GM19240 (cell line): Measurements from ENCODE around the gene PDK2.
A peak's percentile ranks its signal among the peaks of the same experiment; 100 is the strongest.

Experiments
- DNase-seq: peaks from one replicate; pipeline ENCODE4 v3.0.0; 2011; ENCODE audit warnings: low spot score; ENCODE audit not compliant: insufficient read length

PDK2 gene

GRCh38 chr17:50117202-50118051, 22.3 kb downstream of the PDK2 start:
- DNase-seq: peak; percentile 57

- no peak for DNase-seq
Observed at GRCh38 chr17:50118076-50118827, 23.1 kb downstream of the PDK2 start.

GRCh38 chr17:50118828-50119218, 23.7 kb downstream of the PDK2 start:
- no peak for DNase-seq

DNA sequence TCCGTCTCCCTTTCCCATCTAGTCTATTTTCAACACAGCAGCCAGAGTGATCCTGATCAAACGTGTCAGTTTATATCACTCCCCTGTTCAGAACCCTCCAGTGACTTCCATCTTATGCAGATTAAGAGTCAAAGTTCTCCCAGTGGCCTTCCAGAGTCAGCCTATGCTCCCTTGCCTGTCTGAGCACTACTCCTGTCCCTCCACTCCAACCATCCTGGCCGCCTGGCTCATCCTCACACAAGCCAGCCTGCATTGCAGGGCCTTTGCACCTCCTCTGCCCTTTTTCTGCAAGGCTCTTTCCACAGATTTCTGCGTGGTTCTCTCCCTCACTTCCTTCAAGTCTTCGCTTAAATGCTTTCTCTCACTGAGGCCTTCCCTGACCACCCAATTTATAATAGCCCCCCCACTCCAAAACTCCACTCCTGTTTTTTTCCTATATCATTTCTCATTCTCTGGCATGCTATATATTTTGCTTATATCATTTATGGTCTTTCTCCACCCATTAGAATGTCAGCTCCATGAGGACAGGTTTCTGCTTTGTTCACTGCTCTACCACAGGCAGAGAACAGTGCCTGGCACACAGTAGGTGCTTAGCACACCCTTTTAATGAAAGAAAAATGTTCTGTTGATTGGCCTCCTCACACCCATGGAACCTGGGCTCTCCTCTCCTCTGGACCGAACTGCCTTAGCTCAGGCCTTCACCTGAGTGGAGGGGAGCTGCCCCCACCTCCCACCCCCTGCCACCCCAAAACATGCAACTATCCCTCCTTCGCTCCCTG, 25.5 kb downstream of the PDK2 start:
- no peak for DNase-seq

GRCh38 chr17:50122945-50123344, 27.8 kb downstream of the PDK2 start:
- no peak for DNase-seq

- no peak for DNase-seq
Observed at GRCh38 chr17:50123649-50124349, 28.6 kb downstream of the PDK2 start.

DNA sequence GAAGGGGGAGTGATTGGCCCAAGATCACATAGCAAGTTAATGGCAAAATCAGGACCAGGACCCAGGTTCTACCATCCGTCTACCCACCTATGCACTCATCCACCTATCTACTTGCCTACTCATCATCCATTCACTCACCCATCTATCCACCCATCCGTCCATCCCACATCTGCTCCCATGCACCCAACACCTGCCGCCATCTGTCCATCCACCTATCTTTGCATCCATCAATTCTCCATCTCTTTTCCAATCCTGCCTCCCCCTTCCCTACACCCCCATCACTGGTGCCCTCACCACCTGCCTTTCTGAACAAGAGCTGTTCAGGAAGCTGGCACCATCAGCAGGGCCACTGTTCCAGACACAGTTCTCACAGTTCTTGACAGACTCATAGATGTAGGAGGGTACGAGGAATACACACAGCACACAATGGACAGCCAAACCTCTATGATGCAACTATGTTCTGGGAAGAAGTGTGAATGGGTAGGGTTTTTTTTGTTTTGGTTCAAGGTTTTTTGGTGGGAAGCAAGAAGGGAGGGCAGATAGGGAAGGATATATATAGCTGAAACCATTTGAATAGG, 30.4 kb downstream of the PDK2 start:
- DNase-seq: no peak

- DNase-seq: no peak
Observed at GRCh38 chr17:50127697-50128361, 32.7 kb downstream of the PDK2 start.

DNA sequence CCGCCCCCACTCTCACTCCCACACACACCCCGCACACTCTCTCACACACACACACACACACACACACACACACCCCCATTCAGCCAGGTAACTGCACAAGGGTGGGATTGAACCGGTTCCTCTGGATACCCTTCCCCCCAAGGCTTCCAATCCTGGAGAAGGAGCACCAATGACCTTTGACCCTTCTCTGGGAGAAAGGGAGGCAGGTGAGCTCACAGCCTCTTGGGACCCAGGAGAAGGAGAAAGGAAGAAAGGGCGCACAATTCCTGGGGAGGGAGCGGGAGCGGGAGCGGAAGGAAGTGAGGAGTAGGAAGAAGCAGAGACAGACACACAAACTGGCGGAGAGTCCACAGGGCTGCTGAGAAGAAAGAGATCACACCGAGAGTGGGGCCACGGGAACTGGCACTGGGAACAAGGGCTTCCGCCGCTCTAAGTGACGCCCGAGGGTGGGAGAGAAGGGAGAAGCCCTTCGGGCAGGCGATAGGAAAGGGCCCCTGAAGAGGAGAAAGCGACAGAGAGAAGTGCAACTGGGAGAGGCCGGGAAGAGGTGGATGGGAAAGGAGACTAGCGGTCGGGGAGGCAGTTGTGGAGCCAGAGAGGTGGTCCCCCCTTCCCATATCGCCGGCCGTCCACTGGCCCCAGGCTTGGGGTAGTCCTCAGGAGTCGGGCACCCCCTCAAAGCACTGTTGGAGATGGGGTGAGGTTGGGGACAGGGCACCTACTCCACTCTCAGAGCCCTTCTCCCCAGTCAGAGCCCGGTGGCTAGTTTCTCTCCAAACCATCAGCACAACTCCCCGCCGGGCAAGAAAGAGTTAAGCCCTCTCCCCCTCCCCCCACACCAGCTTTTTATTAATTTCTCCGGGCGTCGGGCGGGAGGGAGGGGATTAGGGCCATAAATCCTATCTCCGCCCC, 33.5 kb downstream of the PDK2 start:
- no peak for DNase-seq

DNA sequence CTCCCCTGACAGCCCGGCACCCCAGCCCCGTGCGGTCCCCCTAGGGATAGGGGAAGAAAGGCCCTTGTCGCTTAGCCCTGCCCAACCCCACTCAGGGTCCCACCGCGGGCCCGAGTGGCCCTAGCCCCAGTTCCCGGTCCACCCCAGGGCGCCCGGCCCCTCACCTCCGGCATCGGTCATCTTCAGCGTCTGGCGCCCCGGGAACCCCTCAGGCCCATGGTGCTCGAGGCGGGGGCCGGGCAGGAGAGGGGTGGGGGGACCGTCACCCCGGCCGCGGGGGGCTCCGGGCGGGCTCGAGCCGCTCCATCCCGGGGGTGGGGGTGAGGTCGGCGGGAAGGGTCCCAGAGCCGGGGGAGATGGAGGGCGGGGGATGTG, 34.2 kb downstream of the PDK2 start:
- DNase-seq: no peak

DNA sequence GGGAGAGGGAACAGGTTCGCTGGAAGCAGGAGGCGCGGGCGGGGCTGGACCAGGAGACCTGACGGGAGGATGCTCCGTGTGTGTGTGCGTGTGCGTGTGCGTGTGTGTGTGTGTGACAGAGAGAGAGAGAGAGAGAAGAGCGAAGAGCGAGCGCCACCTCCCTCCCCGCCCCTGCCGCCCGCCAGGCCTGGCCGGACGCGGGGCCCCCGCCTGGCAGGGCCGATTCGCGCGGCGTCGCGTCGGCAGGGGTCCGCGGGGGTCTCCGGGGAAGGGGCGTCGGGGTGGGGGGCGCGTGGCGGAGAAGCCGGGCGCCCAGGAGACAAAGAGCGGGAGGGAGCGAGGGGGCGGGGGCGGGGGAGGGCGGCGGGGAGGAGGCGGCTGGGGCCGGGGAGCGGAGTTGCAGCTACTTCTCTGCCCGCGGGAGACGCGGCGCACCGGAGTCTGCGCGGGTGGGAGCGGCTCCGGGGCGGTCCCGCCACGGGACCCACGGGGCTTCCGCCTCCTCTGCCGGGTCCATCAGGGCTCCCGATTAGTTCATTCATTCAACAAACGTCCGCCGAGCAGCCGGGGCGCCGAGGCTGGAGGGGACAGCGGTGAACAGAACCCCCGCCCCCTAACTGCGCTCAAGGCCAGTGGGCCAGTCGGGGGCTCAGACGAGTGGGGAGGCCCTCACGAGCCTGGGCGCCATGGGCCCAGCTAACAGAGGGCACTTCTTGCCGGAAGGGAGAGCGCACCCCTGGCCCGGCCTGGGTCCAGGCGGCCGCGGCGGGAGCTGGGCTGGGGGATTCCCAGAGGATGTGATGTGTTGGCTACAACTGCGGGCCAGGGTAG, 34.8 kb downstream of the PDK2 start, which contains the start of gene SAMD14:
SAMD14 (minus strand) TSS at position 433 of the 831 bp plus-strand sequence. CDS start 5,201 bp downstream, outside the sequence.
- no peak for DNase-seq

GRCh38 chr17:50130559-50131305, 35.6 kb downstream of the PDK2 start:
- no peak for DNase-seq

- DNase-seq: no peak
Observed at GRCh38 chr17:50132104-50132794, 37.1 kb downstream of the PDK2 start.

DNA sequence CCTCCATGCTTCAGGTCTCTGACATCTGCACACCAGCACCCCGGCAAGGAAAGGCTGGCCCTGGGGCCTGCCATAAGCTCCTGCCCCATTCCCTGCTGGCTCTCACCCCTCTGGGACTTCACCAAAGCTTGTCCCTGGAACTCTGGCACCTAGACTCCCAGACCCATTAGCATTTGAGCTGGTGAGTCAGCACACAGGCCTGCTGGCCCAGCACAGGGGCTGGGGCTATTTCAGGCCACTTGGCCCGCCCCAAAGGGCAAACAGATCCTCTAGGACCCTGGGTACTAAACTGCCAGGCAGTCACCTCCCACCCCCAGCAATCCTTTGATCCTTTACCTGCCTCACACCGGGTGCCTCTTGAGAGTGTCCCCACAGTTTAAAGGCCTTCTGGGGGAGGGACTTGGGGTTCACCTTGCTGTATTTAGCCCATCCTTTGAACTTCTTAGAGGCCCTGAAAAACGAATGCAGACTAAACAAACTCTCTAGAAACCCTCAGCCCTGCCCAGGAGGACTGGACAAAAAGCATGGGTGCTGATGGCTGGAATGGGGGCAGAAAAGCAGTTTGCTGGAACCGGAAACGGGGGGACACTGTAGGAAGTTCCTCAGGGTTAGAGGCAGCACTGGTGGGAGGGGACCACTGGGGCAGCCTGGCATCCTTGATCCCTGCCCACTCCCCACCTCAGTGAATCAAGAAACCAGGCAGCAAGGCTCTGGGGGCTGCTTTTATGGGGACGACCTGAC, 38.0 kb downstream of the PDK2 start:
- no peak for DNase-seq

GRCh38 chr17:50133769-50134099, 38.6 kb downstream of the PDK2 start:
- DNase-seq: no peak
